ENCODE data around the gene RGSL1.

The RGSL1 gene

DNA sequence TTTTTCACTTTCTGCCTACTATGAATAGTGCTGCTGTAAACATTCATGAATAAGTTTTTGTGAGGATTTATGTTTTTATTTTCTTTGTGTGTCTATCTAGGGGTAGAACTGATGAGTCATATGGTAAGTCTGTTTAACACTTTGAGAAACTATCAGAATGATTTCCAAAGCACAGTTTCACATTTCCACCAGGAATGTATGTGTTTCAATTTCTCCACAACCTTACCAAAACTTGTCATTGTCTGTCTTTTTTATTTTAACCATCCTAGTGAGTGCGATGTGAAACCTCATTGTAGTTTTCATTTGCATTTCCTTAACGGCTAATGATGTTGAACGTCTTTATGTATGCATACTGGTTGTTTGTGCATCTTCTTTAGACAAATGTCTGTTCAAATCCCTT is 115.6 kb downstream of the RGSL1 start (continued):
- TF ChIP-seq TOX (CRISPR knock-in tag; IDR thresholded peaks at IDR 0.05; ENCODE audit: borderline replicate concordance): no peak
- TF ChIP-seq ZNF70 (CRISPR knock-in tag; IDR thresholded peaks at IDR 0.05): no peak
- TF ChIP-seq CSRNP3 (CRISPR knock-in tag; IDR thresholded peaks at IDR 0.05): no peak

GRCh38 chr1:182567629-182568028 is 117.7 kb downstream of the RGSL1 start:
- TF ChIP-seq ISL1 (CRISPR knock-in tag; IDR thresholded peaks at IDR 0.05): no peak
- TF ChIP-seq ZFP30 (CRISPR knock-in tag; IDR thresholded peaks at IDR 0.05): no peak
- no peak for TF ChIP-seq ZC3H10 (CRISPR knock-in tag; IDR thresholded peaks at IDR 0.05)
- TF ChIP-seq CSDC2 (CRISPR knock-in tag; IDR thresholded peaks at IDR 0.05): no peak
- TF ChIP-seq PPARA (CRISPR knock-in tag; IDR thresholded peaks at IDR 0.05; ENCODE audit: borderline replicate concordance): no peak
- TF ChIP-seq ARNTL (CRISPR knock-in tag; IDR thresholded peaks at IDR 0.05; ENCODE audit: borderline replicate concordance, low read depth): no peak
- TF ChIP-seq, protein P1, sequence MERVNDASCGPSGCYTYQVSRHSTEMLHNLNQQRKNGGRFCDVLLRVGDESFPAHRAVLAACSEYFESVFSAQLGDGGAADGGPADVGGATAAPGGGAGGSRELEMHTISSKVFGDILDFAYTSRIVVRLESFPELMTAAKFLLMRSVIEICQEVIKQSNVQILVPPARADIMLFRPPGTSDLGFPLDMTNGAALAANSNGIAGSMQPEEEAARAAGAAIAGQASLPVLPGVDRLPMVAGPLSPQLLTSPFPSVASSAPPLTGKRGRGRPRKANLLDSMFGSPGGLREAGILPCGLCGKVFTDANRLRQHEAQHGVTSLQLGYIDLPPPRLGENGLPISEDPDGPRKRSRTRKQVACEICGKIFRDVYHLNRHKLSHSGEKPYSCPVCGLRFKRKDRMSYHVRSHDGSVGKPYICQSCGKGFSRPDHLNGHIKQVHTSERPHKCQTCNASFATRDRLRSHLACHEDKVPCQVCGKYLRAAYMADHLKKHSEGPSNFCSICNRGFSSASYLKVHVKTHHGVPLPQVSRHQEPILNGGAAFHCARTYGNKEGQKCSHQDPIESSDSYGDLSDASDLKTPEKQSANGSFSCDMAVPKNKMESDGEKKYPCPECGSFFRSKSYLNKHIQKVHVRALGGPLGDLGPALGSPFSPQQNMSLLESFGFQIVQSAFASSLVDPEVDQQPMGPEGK (CRISPR knock-in tag; IDR thresholded peaks at IDR 0.05; ENCODE audit: borderline replicate concordance): no peak
- no peak for TF ChIP-seq OSR1 (CRISPR knock-in tag; IDR thresholded peaks at IDR 0.05)
- no peak for TF ChIP-seq ZNF565 (CRISPR knock-in tag; conservative IDR thresholded peaks at IDR 0.05; ENCODE audit: low read depth)
- no peak for TF ChIP-seq RARB (CRISPR knock-in tag; IDR thresholded peaks at IDR 0.05)
- TF ChIP-seq ZNF70 (CRISPR knock-in tag; IDR thresholded peaks at IDR 0.05): no peak
- TF ChIP-seq, protein P2, sequence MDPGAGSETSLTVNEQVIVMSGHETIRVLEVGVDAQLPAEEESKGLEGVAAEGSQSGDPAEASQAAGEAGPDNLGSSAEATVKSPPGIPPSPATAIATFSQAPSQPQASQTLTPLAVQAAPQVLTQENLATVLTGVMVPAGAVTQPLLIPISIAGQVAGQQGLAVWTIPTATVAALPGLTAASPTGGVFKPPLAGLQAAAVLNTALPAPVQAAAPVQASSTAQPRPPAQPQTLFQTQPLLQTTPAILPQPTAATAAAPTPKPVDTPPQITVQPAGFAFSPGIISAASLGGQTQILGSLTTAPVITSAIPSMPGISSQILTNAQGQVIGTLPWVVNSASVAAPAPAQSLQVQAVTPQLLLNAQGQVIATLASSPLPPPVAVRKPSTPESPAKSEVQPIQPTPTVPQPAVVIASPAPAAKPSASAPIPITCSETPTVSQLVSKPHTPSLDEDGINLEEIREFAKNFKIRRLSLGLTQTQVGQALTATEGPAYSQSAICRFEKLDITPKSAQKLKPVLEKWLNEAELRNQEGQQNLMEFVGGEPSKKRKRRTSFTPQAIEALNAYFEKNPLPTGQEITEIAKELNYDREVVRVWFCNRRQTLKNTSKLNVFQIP (CRISPR knock-in tag; IDR thresholded peaks at IDR 0.05; ENCODE audit: borderline replicate concordance, low read depth): no peak
- TF ChIP-seq GLIS3 (CRISPR knock-in tag; IDR thresholded peaks at IDR 0.05): no peak
- TF ChIP-seq TOX (CRISPR knock-in tag; IDR thresholded peaks at IDR 0.05; ENCODE audit: borderline replicate concordance): no peak
- TF ChIP-seq SNAI2 (CRISPR knock-in tag; IDR thresholded peaks at IDR 0.05): no peak
- no peak for TF ChIP-seq BACH2 (CRISPR knock-in tag; IDR thresholded peaks at IDR 0.05; ENCODE audit: borderline replicate concordance)
- no peak for TF ChIP-seq ESRRG (CRISPR knock-in tag; IDR thresholded peaks at IDR 0.05)
- TF ChIP-seq TCF4 (CRISPR knock-in tag; IDR thresholded peaks at IDR 0.05; ENCODE audit: borderline replicate concordance): no peak
- TF ChIP-seq ZFP3 (CRISPR knock-in tag; IDR thresholded peaks at IDR 0.05): no peak
- ATAC-seq: no peak

DNA sequence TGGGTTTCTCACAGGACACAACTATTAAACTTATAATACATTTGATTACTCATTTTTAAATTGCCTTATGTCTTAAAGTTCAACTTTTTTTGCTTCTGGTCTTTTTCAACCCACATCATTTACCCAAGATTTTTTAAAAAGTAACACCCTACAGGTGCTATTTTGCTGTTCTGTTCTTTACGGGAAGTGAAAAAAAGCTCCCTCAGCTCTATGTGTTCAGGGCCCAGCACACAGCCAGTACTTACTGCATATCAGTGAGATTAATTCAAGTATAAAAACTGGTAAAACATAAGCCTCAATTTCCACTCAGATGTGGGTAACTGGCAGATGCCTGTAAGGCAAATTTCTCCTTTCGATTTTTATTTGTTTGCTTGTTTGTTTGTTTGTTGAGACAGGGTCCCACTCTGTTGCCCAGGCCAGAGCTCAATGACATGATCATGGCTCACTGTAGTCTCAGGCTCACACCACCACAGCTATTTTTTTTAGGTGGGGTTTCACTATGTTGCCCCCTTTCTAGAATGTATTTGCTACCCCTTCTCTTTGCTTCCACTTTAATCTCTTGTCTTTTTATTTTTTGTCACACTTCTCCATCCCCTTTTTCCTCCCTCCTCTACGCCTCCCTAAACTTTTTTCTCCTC is 118.8 kb downstream of the RGSL1 start:
- TF ChIP-seq, protein P1 (CRISPR knock-in tag; IDR thresholded peaks at IDR 0.05; ENCODE audit: borderline replicate concordance): no peak
- TF ChIP-seq CSRNP3 (CRISPR knock-in tag; IDR thresholded peaks at IDR 0.05) (no peak), CSDC2 (CRISPR knock-in tag; IDR thresholded peaks at IDR 0.05) (no peak), ZFP3 (CRISPR knock-in tag; IDR thresholded peaks at IDR 0.05) (no peak), RARB (CRISPR knock-in tag; IDR thresholded peaks at IDR 0.05) (no peak), ARNTL (CRISPR knock-in tag; IDR thresholded peaks at IDR 0.05; ENCODE audit: borderline replicate concordance, low read depth) (no peak), BACH2 (CRISPR knock-in tag; IDR thresholded peaks at IDR 0.05; ENCODE audit: borderline replicate concordance) (no peak)
- TF ChIP-seq, protein P3, sequence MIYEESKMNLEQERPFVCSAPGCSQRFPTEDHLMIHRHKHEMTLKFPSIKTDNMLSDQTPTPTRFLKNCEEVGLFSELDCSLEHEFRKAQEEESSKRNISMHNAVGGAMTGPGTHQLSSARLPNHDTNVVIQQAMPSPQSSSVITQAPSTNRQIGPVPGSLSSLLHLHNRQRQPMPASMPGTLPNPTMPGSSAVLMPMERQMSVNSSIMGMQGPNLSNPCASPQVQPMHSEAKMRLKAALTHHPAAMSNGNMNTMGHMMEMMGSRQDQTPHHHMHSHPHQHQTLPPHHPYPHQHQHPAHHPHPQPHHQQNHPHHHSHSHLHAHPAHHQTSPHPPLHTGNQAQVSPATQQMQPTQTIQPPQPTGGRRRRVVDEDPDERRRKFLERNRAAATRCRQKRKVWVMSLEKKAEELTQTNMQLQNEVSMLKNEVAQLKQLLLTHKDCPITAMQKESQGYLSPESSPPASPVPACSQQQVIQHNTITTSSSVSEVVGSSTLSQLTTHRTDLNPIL (CRISPR knock-in tag; IDR thresholded peaks at IDR 0.05; ENCODE audit: low read depth): no peak
- TF ChIP-seq, protein P2 (CRISPR knock-in tag; IDR thresholded peaks at IDR 0.05; ENCODE audit: borderline replicate concordance, low read depth): no peak
- ATAC-seq: no peak

Data from SK-N-SH treated with all-trans-retinoic acid at 6 μM for 48 hours (cell line).